Measurements from ENCODE around the gene TNRC6B.

- no peak for TF ChIP-seq EZH2 (IDR thresholded peaks at IDR 0.05; ENCODE audit: borderline replicate concordance, low read length)
- TF ChIP-seq, protein P1, sequence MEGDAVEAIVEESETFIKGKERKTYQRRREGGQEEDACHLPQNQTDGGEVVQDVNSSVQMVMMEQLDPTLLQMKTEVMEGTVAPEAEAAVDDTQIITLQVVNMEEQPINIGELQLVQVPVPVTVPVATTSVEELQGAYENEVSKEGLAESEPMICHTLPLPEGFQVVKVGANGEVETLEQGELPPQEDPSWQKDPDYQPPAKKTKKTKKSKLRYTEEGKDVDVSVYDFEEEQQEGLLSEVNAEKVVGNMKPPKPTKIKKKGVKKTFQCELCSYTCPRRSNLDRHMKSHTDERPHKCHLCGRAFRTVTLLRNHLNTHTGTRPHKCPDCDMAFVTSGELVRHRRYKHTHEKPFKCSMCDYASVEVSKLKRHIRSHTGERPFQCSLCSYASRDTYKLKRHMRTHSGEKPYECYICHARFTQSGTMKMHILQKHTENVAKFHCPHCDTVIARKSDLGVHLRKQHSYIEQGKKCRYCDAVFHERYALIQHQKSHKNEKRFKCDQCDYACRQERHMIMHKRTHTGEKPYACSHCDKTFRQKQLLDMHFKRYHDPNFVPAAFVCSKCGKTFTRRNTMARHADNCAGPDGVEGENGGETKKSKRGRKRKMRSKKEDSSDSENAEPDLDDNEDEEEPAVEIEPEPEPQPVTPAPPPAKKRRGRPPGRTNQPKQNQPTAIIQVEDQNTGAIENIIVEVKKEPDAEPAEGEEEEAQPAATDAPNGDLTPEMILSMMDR (IDR thresholded peaks at IDR 0.05; ENCODE audit: low read length), result no peak
These were observed 156.3 kb downstream of the TNRC6B start for GRCh38 chr22:40334060-40334459.

Data from OCI-LY1 (cell line).